Mucosa of descending colon (tissue), 3 donors: ENCODE results near the gene PIAS2. TPM values are rescaled to one million over a fixed set of nuclear protein-coding genes. Genes with fewer than 3 reads are reported as not detected.

Experiments used
- ATAC-seq: fragments of 200-7000 bp; cut with Tn5 transposase; one replicate; pipeline ENCODE4 v1.9.1; 2020; ENCODE audit warnings: mild to moderate bottlenecking, moderate library complexity
- DNase-seq, 3 donors: peaks; one replicate each; pipeline ENCODE4 v3.0.0-alpha.2; 2020
- H3K36me3 ChIP-seq: fragments of 200-600 bp; one replicate; pipeline ENCODE4 v1.8.0; 2021; ENCODE audit warnings: low read depth, mild to moderate bottlenecking
- H3K4me1 ChIP-seq: fragments of 200-600 bp; one replicate; pipeline ENCODE4 v1.8.0; 2021; ENCODE audit warnings: low read depth, mild to moderate bottlenecking
- H3K4me3 ChIP-seq: fragments of 200-600 bp; one replicate; pipeline ENCODE4 v1.8.0; 2021; ENCODE audit warnings: mild to moderate bottlenecking
- H3K9me3 ChIP-seq: fragments of 200-600 bp; one replicate; pipeline ENCODE4 v1.8.0; 2021; ENCODE audit warnings: mild to moderate bottlenecking
- CTCF ChIP-seq: fragments of 200-600 bp; IDR thresholded peaks from one replicate; pipeline ENCODE4 v1.8.0; 2022; ENCODE audit warnings: antibody characterized with exemption, mild to moderate bottlenecking
- intact Hi-C, 2 donors: fragments of 100-400 bp; cut with DNase I in 1 of 2; cut with micrococcal nuclease in 1 of 2; formaldehyde crosslinking; loops; one replicate each; pipeline versions ENCODE4 v1.11.0 to v1.11.1; 2022; cut with DNase I, micrococcal nuclease
- total RNA-seq, 3 donors: library from RNA; stranded (reverse); fragmentation: NEBNext Ultra II Directional in 2 of 3; extraction: Animal tissue kit (Norgen Biotek cat#: 25700) in 2 of 3; gene quantifications; one replicate each; pipeline versions ENCODE4 v1.2.1 to v1.2.4, GENCODE V29; 2021 to 2023
- donor health status: DM: no; HTN: no; CAD: no; lungs with moderate emphysema.
- donor health status: DM: no; HTN: no; CAD: no.
- donor health status: DM: no; HTN: yes; CAD: no.

The PIAS2 gene
- total RNA-seq, 3 donors from 2014 or later, result 31.2 to 56.7 (median 33.5) TPM

DNA sequence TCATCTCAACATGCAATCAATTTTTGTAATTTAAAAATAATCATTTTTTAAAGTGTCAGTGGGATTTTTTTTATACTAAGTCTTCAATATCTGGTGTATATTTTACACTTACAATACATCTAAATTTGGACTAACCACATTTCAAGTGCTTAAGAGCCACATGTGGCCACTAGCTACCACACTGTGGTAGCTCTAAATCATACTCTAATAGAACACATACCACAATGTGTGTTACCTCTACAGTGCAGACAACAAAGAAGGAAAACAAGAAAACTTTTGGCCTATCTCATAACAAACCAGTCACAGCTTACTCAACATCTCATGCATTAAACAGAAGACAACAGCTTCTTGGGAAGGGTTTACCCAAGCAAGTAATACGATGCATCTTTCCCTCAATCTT lies 24.5 kb downstream of the PIAS2 start:
- TF ChIP-seq CTCF, result no peak
- intact Hi-C loops, result no loop called here
- no peaks in the 10 kb centered on the region for H3K4me1 ChIP-seq
- H3K9me3 ChIP-seq, result peaks cover 19% of the 10 kb centered on the region
- no peaks in the 10 kb centered on the region for H3K36me3 ChIP-seq
- H3K4me3 ChIP-seq, result no peak overlapping the region
- DNase-seq (no peak), ATAC-seq (no peak)

- no peak for ATAC-seq
- H3K4me1 ChIP-seq, result peaks cover 5% of the 10 kb centered on the region
- intact Hi-C loops, result no loop called here
- DNase-seq, result no peak
- H3K9me3 ChIP-seq, result peaks cover 19% of the 10 kb centered on the region
- H3K36me3 ChIP-seq, result no peaks in the 10 kb centered on the region
- TF ChIP-seq CTCF, result no peak
- no peak overlapping the region for H3K4me3 ChIP-seq
Measured at GRCh38 chr18:46891742-46892214, 25.5 kb downstream of the PIAS2 start.

- H3K4me1 ChIP-seq, result peaks cover 18% of the 10 kb centered on the region
- no peak for DNase-seq
- no peaks in the 10 kb centered on the region for H3K36me3 ChIP-seq
- no peak for ATAC-seq
- TF ChIP-seq CTCF, result no peak
- H3K4me3 ChIP-seq, result no peak overlapping the region
- peaks cover 19% of the 10 kb centered on the region for H3K9me3 ChIP-seq
- intact Hi-C loops, result no loop called here
Measured at GRCh38 chr18:46888965-46889364, 28.3 kb downstream of the PIAS2 start.

DNA sequence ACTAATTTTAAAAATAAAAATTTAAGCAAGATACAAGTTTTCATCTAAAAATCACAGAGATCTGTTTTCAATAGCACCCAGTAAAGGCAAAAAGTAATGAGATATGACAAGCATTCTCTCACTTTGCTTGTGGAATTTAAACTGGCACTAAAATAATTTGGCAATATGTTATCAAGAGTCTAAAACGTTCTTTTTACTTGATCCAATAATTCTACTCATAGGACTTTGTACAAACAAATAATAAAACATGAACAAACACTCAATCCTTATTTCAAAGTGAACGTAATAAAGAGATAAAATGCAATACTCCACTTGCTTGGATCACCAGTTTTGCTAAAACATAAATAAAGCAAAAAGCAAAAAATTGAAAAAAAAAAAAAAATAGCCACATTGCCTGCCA lies 30.4 kb downstream of the PIAS2 start:
- ATAC-seq, result peak; percentile 60
- H3K4me3 ChIP-seq, result no peak overlapping the region
- no peaks in the 10 kb centered on the region for H3K36me3 ChIP-seq
- H3K4me1 ChIP-seq, result peaks cover 18% of the 10 kb centered on the region
- intact Hi-C loops, result no loop called here
- no peak for TF ChIP-seq CTCF
- H3K9me3 ChIP-seq, result peaks cover 19% of the 10 kb centered on the region
- DNase-seq, result no peak

GRCh38 chr18:46883180-46883579 lies 34.1 kb downstream of the PIAS2 start:
- no peak for TF ChIP-seq CTCF
- peaks cover 18% of the 10 kb centered on the region for H3K4me1 ChIP-seq
- ATAC-seq, result peak; percentile 61
- intact Hi-C loops, result no loop called here
- H3K36me3 ChIP-seq, result no peaks in the 10 kb centered on the region
- peaks cover 19% of the 10 kb centered on the region for H3K9me3 ChIP-seq
- no peak for DNase-seq
- H3K4me3 ChIP-seq, result no peak overlapping the region
